HepG2 (cell line): Measurements from ENCODE around the gene EFNA2. TPM values are rescaled to one million over a fixed set of nuclear protein-coding genes. Genes with fewer than 3 reads are reported as not detected.
A peak's percentile ranks its signal among the peaks of the same experiment; 100 is the strongest.

Experiments
- ARHGAP35 ChIP-seq: sonication (generic); formaldehyde crosslinking; IDR thresholded peaks from 2 replicates; pipeline ENCODE4 v1.9.0; 2022; ENCODE audit warnings: mild to moderate bottlenecking, inconsistent platforms, moderate library complexity, missing genetic modification reagents, borderline replicate concordance
- CERS6 ChIP-seq: sonication (generic); formaldehyde crosslinking; IDR thresholded peaks from 2 replicates; pipeline ENCODE4 v1.5.0; 2020; ENCODE audit warnings: missing genetic modification reagents
- E2F2 ChIP-seq: sonication (generic); formaldehyde crosslinking; IDR thresholded peaks from 2 replicates; pipeline ENCODE4 v1.4.0; 2020; ENCODE audit warnings: missing genetic modification reagents, borderline replicate concordance
- GZF1 ChIP-seq: sonication (generic); formaldehyde crosslinking; IDR thresholded peaks from 2 replicates; pipeline ENCODE4 v1.5.1; 2020; ENCODE audit warnings: mild to moderate bottlenecking, missing genetic modification reagents
- KLF9 ChIP-seq: IDR thresholded peaks from 2 replicates; pipeline ENCODE4 v1.6.1; 2016; ENCODE audit warnings: low read depth
- MAX ChIP-seq: IDR thresholded peaks from 2 replicates; pipeline ENCODE4 v1.6.1; 2012; ENCODE audit warnings: inconsistent platforms
- PRDM10 ChIP-seq: sonication (generic); formaldehyde crosslinking; IDR thresholded peaks from 2 replicates; pipeline ENCODE4 v1.4.0; 2020; ENCODE audit warnings: low read depth, missing genetic modification reagents
- SIX1 ChIP-seq: sonication (generic); formaldehyde crosslinking; IDR thresholded peaks from 2 replicates; pipeline ENCODE4 v1.4.0; 2020; ENCODE audit warnings: missing genetic modification reagents, borderline replicate concordance
- SMAD9 ChIP-seq: sonication (generic); formaldehyde crosslinking; IDR thresholded peaks from 2 replicates; pipeline ENCODE4 v1.5.1; 2020; ENCODE audit warnings: mild to moderate bottlenecking, missing genetic modification reagents
- SMARCC2 ChIP-seq: fragments of 450-650 bp; IDR thresholded peaks from 2 replicates; pipeline ENCODE4 v1.6.1; 2017; ENCODE audit warnings: antibody characterized with exemption, mild to moderate bottlenecking
- SOX13 ChIP-seq, 3 experiments: fragments of 450-650 bp in 1 of 3; sonication (generic) in 1 of 3; formaldehyde crosslinking in 1 of 3; IDR thresholded peaks in 2 of 3; conservative IDR thresholded peaks in 1 of 3; 2 replicates each; pipeline versions ENCODE4 v1.5.0 to v1.6.1; 2016 to 2020; ENCODE audit warnings: antibody characterized with exemption in 1 of 3, mild to moderate bottlenecking in 1 of 3, missing compliant biosample characterization in 1 of 3, missing genetic modification reagents in 1 of 3, moderate library complexity in 1 of 3
- XBP1 ChIP-seq: sonication (generic); formaldehyde crosslinking; IDR thresholded peaks from 2 replicates; pipeline ENCODE4 v1.5.0; 2020; ENCODE audit warnings: missing genetic modification reagents
- ZBTB21 ChIP-seq: sonication (generic); formaldehyde crosslinking; IDR thresholded peaks from 2 replicates; pipeline ENCODE4 v1.4.0; 2020; ENCODE audit warnings: missing genetic modification reagents
- ZBTB25 ChIP-seq: IDR thresholded peaks from 2 replicates; pipeline ENCODE4 v1.6.1; 2018; ENCODE audit warnings: missing genetic modification reagents
- ZBTB49 ChIP-seq: sonication (generic); formaldehyde crosslinking; IDR thresholded peaks from 2 replicates; pipeline ENCODE4 v1.4.0; 2020; ENCODE audit warnings: missing genetic modification reagents, borderline replicate concordance
- ZNF562 ChIP-seq: sonication (generic); formaldehyde crosslinking; IDR thresholded peaks from 2 replicates; pipeline ENCODE4 v1.8.0; 2022; ENCODE audit warnings: missing genetic modification reagents, borderline replicate concordance
- ZNF619 ChIP-seq: sonication (generic); formaldehyde crosslinking; IDR thresholded peaks from 2 replicates; pipeline ENCODE4 v1.4.0; 2020; ENCODE audit warnings: mild to moderate bottlenecking, missing genetic modification reagents
- ZSCAN20 ChIP-seq: sonication (generic); formaldehyde crosslinking; IDR thresholded peaks from 2 replicates; pipeline ENCODE4 v1.4.0; 2020; ENCODE audit warnings: missing genetic modification reagents, mild to moderate bottlenecking, borderline replicate concordance
- polyA plus RNA-seq, 8 experiments: library from polyadenylated mRNA; depleted of rRNA in 3 of 8; stranded (reverse) in 7 of 8; unstranded in 1 of 8; fragments of >200 nt; fragmentation: Illumina TruSeq in 4 of 8; extraction: Trizol in 4 of 8; gene quantifications; 2 replicates each; pipeline versions ENCODE4 v1.2.1 to v1.2.3, GENCODE V29; 2011 to 2016; ENCODE audit warnings: low read depth in 4 of 8, missing spikeins in 1 of 8, mixed read lengths in 1 of 8; ENCODE audit not compliant: insufficient read depth in 1 of 8
- total RNA-seq, 5 experiments: library from RNA; depleted of rRNA; stranded (reverse); fragments of >200 nt; fragmentation: Illumina TruSeq; extraction: Trizol; gene quantifications; 2 replicates each; pipeline ENCODE4 v1.2.3, GENCODE V29; 2016; ENCODE audit warnings: low read depth in 1 of 5

Gene EFNA2
- total and polyA plus RNA-seq, 2 of the 13 experiments (the other 11 are each of a cell fraction or from before 2014, with no cell fraction given) = 6.0 to 9.9 TPM

GRCh38 chr19:1243768-1244692 is 41.6 kb upstream of the EFNA2 start (continued):
- TF ChIP-seq PRDM10 (CRISPR knock-in tag) = no peak
- TF ChIP-seq ZBTB25 (CRISPR knock-in tag) = no peak
- no peak for TF ChIP-seq ZNF562 (CRISPR knock-in tag)
- TF ChIP-seq XBP1 (CRISPR knock-in tag) = no peak
- TF ChIP-seq ZBTB49 (CRISPR knock-in tag) = no peak
- no peak for TF ChIP-seq KLF9 (CRISPR knock-in tag)
- peak; percentile 17; the same call in 1 of the 2 replicates for TF ChIP-seq GZF1 (CRISPR knock-in tag)
- no peak for TF ChIP-seq SIX1 (CRISPR knock-in tag)
- no peak; the same call in 1 of the 2 replicates for TF ChIP-seq MAX
- 0 out of 2 replicates have a peak, but pooled peaks have one; percentile 20 for TF ChIP-seq ARHGAP35 (CRISPR knock-in tag)
- TF ChIP-seq E2F2 (CRISPR knock-in tag) = no peak
- TF ChIP-seq SMARCC2 = no peak
- no peak for TF ChIP-seq ZBTB21 (CRISPR knock-in tag)
- TF ChIP-seq SOX13 (IDR thresholded peaks at IDR 0.05) = no peak
- TF ChIP-seq SOX13 (CRISPR knock-in tag; conservative IDR thresholded peaks at IDR 0.05 in 1 of 2, IDR thresholded peaks at IDR 0.05 in 1 of 2) = no peak
- TF ChIP-seq CERS6 (CRISPR knock-in tag) = no peak
- TF ChIP-seq ZSCAN20 (CRISPR knock-in tag) = no peak
- TF ChIP-seq SMAD9 = no peak
- no peak for TF ChIP-seq ZNF619 (CRISPR knock-in tag)
